C4-2B (cell line): Measurements from ENCODE around the gene TRPC4.

ENCODE experiments used
- ZFX ChIP-seq: fragments of 450-650 bp; IDR thresholded peaks from 2 replicates; pipeline ENCODE4 v1.6.1; 2017
- TF ChIP-seq, protein P1 (sequence below): fragments of 450-650 bp; conservative IDR thresholded peaks from 2 replicates; pipeline ENCODE4 v1.5.1; 2017; ENCODE audit warnings: mild to moderate bottlenecking

DNA sequence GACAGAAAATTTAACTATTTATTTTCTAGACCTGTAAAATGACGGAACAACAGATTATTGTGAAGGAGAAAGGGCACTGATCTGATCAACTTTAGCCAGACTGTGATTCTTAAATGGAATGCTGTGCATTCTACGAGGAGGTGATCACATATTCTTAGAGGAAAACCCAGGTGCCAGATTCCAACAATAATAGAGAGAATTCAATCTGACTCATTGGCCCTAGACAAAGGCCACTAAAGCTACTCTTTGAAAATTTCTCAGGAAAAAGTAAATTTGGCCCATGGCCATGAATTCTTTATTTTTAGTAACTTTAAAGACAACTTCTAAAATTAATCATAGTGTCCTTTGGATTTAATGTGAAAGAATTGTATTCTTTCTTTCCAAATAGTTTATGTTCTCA lies 212.4 kb downstream of the TRPC4 start:
- TF ChIP-seq, protein P1, sequence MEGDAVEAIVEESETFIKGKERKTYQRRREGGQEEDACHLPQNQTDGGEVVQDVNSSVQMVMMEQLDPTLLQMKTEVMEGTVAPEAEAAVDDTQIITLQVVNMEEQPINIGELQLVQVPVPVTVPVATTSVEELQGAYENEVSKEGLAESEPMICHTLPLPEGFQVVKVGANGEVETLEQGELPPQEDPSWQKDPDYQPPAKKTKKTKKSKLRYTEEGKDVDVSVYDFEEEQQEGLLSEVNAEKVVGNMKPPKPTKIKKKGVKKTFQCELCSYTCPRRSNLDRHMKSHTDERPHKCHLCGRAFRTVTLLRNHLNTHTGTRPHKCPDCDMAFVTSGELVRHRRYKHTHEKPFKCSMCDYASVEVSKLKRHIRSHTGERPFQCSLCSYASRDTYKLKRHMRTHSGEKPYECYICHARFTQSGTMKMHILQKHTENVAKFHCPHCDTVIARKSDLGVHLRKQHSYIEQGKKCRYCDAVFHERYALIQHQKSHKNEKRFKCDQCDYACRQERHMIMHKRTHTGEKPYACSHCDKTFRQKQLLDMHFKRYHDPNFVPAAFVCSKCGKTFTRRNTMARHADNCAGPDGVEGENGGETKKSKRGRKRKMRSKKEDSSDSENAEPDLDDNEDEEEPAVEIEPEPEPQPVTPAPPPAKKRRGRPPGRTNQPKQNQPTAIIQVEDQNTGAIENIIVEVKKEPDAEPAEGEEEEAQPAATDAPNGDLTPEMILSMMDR = no peak
- TF ChIP-seq ZFX = no peak
